Skeletal muscle tissue (tissue), 4 donors: Measurements from ENCODE around the gene HEY2. TPM values are rescaled to one million over a fixed set of nuclear protein-coding genes. Genes with fewer than 3 reads are reported as not detected.
A peak's percentile ranks its signal among the peaks of the same experiment; 100 is the strongest.

Experiments used
- H3K27ac ChIP-seq: one replicate; pipeline ENCODE4 v1.7.0; 2013; ENCODE audit warnings: mild to moderate bottlenecking, low read depth, low read length, inconsistent platforms
- H3K27me3 ChIP-seq, 3 donors: one replicate each; pipeline ENCODE4 v1.7.0; 2013; ENCODE audit warnings: low read length in 3 of 3; ENCODE audit not compliant: control insufficient read depth in 3 of 3, insufficient read depth in 3 of 3
- H3K36me3 ChIP-seq, 3 donors: one replicate each; pipeline ENCODE4 v1.7.0; 2013; ENCODE audit warnings: low read length in 3 of 3; ENCODE audit not compliant: control insufficient read depth in 3 of 3, insufficient read depth in 3 of 3
- H3K4me1 ChIP-seq, 3 donors: one replicate each; pipeline ENCODE4 v1.7.0; 2013; ENCODE audit warnings: low read length in 3 of 3, mild to moderate bottlenecking in 3 of 3; ENCODE audit not compliant: control insufficient read depth in 3 of 3, insufficient read depth in 3 of 3
- H3K4me3 ChIP-seq, 3 donors: one replicate each; pipeline ENCODE4 v1.7.0; 2013; ENCODE audit warnings: low read length in 3 of 3
- H3K9ac ChIP-seq, 3 donors: one replicate each; pipeline ENCODE4 v1.7.0; 2013; ENCODE audit warnings: low read length in 3 of 3, mild to moderate bottlenecking in 3 of 3, moderate library complexity in 2 of 3, low read depth in 1 of 3
- H3K9me3 ChIP-seq, 3 donors: one replicate each; pipeline ENCODE4 v1.7.0; 2013; ENCODE audit warnings: low read length in 3 of 3; ENCODE audit not compliant: control insufficient read depth in 3 of 3
- total RNA-seq: library from RNA; depleted of rRNA; stranded (reverse); fragments of >200 nt; gene quantifications from one replicate; pipeline ENCODE4 v1.2.3, GENCODE V29; 2014
- donor health status: Osteomylitis.

Gene HEY2
- total RNA-seq, 1 donor from 2014 or later = 7.3 TPM

- Histone ChIP-seq H3K9me3 (no peaks in the 10 kb centered on the region), H3K27me3 (no peaks in the 10 kb centered on the region), H3K27ac (no peak overlapping the region), H3K4me3 (peak overlapping the region in 1 of 3 donors; percentile 44), H3K4me1 (peaks cover 17 to 28% (median 22%) of the 10 kb centered on the region in 3 donors), H3K36me3 (no peaks in the 10 kb centered on the region), H3K9ac (no peak overlapping the region)
Observed at GRCh38 chr6:125793863-125794262, 44.4 kb downstream of the HEY2 start.

GRCh38 chr6:125794342-125795137 is 45.1 kb downstream of the HEY2 start:
- Histone ChIP-seq H3K4me1 (peaks cover 16 to 22% (median 16%) of the 10 kb centered on the region in 3 donors), H3K27me3 (no peaks in the 10 kb centered on the region), H3K9ac (no peak overlapping the region), H3K4me3 (no peak overlapping the region), H3K9me3 (no peaks in the 10 kb centered on the region), H3K27ac (no peak overlapping the region), H3K36me3 (no peaks in the 10 kb centered on the region)

- Histone ChIP-seq H3K27me3 (no peaks in the 10 kb centered on the region), H3K27ac (no peak overlapping the region), H3K9me3 (no peaks in the 10 kb centered on the region), H3K36me3 (no peaks in the 10 kb centered on the region), H3K4me3 (no peak overlapping the region), H3K4me1 (peaks cover 9 to 14% (median 9%) of the 10 kb centered on the region in 3 donors), H3K9ac (no peak overlapping the region)
Observed at GRCh38 chr6:125795301-125795700, 45.9 kb downstream of the HEY2 start.

GRCh38 chr6:125797120-125797885 is 47.9 kb downstream of the HEY2 start:
- Histone ChIP-seq H3K4me3 (no peak overlapping the region), H3K27me3 (no peaks in the 10 kb centered on the region), H3K9ac (no peak overlapping the region), H3K9me3 (no peaks in the 10 kb centered on the region), H3K4me1 (peaks cover 0 to 5% (median 2%) of the 10 kb centered on the region in 3 donors), H3K36me3 (no peaks in the 10 kb centered on the region), H3K27ac (no peak overlapping the region)

GRCh38 chr6:125797886-125798444 is 48.5 kb downstream of the HEY2 start:
- H3K4me1 ChIP-seq = peaks cover 0 to 5% (median 2%) of the 10 kb centered on the region in 3 donors
- H3K4me3 ChIP-seq = no peak overlapping the region
- no peak overlapping the region for H3K27ac ChIP-seq
- H3K9me3 ChIP-seq = no peaks in the 10 kb centered on the region
- H3K36me3 ChIP-seq = no peaks in the 10 kb centered on the region
- no peaks in the 10 kb centered on the region for H3K27me3 ChIP-seq
- H3K9ac ChIP-seq = no peak overlapping the region

GRCh38 chr6:125798734-125799508 is 49.5 kb downstream of the HEY2 start:
- no peaks in the 10 kb centered on the region for H3K4me1 ChIP-seq

GRCh38 chr6:125802383-125802782 is 53.0 kb downstream of the HEY2 start:
- no peaks in the 10 kb centered on the region for H3K4me1 ChIP-seq
- no peaks in the 10 kb centered on the region for H3K9me3 ChIP-seq
- H3K27ac ChIP-seq = no peak overlapping the region
- no peaks in the 10 kb centered on the region for H3K36me3 ChIP-seq
- H3K27me3 ChIP-seq = no peaks in the 10 kb centered on the region
- no peak overlapping the region for H3K4me3 ChIP-seq
- no peak overlapping the region for H3K9ac ChIP-seq

More at GRCh38 chr6:125798734-125799508, 49.5 kb downstream of the HEY2 start:
- Histone ChIP-seq H3K27ac (no peak overlapping the region), H3K4me3 (no peak overlapping the region), H3K36me3 (no peaks in the 10 kb centered on the region), H3K9ac (no peak overlapping the region), H3K27me3 (no peaks in the 10 kb centered on the region), H3K9me3 (no peaks in the 10 kb centered on the region)

- no peaks in the 10 kb centered on the region for H3K27me3 ChIP-seq
- no peaks in the 10 kb centered on the region for H3K9me3 ChIP-seq
- H3K9ac ChIP-seq = no peak overlapping the region
- peaks cover 0 to 2% (median 2%) of the 10 kb centered on the region in 3 donors for H3K4me1 ChIP-seq
- H3K36me3 ChIP-seq = peaks cover 0 to under 1% (median 0%) of the 10 kb centered on the region in 3 donors
- H3K27ac ChIP-seq = no peak overlapping the region
- H3K4me3 ChIP-seq = no peak overlapping the region
Observed at GRCh38 chr6:125802943-125803377, 53.5 kb downstream of the HEY2 start.

- H3K4me1 ChIP-seq = peaks cover 0 to 5% (median 3%) of the 10 kb centered on the region in 3 donors
- no peak overlapping the region for H3K27ac ChIP-seq
- no peak overlapping the region for H3K4me3 ChIP-seq
- H3K36me3 ChIP-seq = peaks cover 0 to 2% (median 0%) of the 10 kb centered on the region in 3 donors
- H3K27me3 ChIP-seq = no peaks in the 10 kb centered on the region
- no peaks in the 10 kb centered on the region for H3K9me3 ChIP-seq
- no peak overlapping the region for H3K9ac ChIP-seq
Observed at GRCh38 chr6:125804264-125804663, 54.8 kb downstream of the HEY2 start.
